Limb (tissue), 2 donors: ENCODE measurements around the gene DHRS7B.
"Not testable (repeated sequence)": the region's sequence is repeated elsewhere in the genome, so short reads cannot be mapped to it uniquely, and the experiment has no call there.

Experiments
- DNase-seq, 2 donors: peaks; one replicate each; pipeline ENCODE4 v3.0.0-alpha.2; 2016; ENCODE audit errors: extremely low spot score in 2 of 2

The DHRS7B gene

GRCh38 chr17:21108651-21109050 lies 18.1 kb upstream of the DHRS7B start:
- no peak for DNase-seq

DNA sequence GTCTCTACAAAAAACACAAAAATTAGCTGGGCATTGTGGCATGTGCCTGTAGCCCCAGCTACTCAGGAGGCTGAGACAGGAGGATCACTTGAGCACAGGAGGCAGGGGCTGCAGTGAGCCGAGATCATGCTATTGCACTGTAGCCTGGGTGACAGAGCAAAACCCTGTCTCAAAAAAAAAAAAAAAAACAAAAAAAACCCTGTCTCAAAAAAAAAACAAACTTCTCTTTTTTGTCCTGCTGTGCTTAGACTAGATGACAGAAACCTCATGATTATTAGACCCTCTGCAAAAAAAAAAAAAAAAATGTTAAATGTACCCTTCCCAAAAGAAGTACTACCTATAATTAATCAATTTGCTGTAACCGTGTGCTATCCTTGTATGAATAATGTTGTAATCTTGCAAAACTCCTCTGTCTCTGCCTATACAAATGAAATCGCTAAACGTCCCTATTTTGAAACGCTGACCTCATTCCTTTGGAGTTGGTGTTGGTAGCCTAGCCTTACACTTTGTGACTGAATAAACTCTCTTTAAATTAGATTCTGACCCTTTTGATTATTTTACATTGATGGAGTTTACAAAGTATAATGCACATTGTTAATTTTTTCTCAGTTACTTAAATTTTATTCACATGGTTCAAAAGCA lies 13.6 kb upstream of the DHRS7B start:
- no peak for DNase-seq

DNA sequence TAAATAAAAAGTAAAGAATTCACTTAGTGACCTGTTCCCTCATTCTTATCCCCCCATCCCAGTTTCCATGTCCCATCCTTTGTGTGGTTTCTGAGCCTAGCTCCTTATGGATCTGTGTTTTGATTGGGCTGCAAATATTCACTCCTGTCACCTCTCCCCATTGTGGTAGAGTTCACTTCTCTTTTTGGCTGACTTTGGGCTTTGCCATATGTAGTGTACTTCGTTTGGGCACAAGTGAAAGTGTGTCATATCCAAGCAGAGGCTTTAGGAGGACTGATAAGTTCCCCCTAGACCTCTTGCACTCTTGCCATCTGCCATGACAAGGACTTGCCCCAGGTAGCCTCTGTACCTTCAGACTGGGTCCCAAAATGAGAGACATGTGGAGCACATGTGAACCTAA lies 13.0 kb upstream of the DHRS7B start:
- no peak for DNase-seq

- not testable (repeated sequence) for DNase-seq
These were observed 12.0 kb upstream of the DHRS7B start for GRCh38 chr17:21114791-21115190.

- DNase-seq, result peak; percentile 63 to 77
These were observed 7.4 kb upstream of the DHRS7B start for GRCh38 chr17:21119247-21119918.

GRCh38 chr17:21119919-21120249 lies 6.9 kb upstream of the DHRS7B start:
- no peak for DNase-seq

- DNase-seq, result no peak
These were observed 2.7 kb upstream of the DHRS7B start for GRCh38 chr17:21124086-21124485.

GRCh38 chr17:21124517-21124916 lies 2.2 kb upstream of the DHRS7B start:
- DNase-seq, result not testable (repeated sequence)

DNA sequence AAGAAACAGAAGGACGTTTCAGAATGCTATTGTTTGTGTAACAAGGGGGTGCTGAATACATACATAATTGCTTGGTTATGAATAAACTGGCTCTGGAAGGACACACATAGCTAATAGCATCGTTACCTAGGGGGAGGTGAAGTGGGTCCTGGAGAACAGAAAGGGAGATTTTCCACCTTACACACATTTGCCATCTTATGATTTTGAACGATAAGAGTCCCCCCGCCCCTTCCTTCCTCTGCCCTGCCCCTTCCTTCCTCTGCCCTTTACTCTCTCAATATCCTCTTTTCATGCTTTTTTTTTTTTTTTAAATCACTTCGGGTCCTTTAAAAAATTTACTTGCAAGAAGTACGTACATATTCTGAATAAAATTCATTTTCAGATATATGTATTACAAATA lies 902 bp upstream of the DHRS7B start:
- no peak for DNase-seq

- DNase-seq, result no peak
These were observed 829 bp downstream of the DHRS7B start for GRCh38 chr17:21127509-21128077.

GRCh38 chr17:21129023-21129681 lies 2.4 kb downstream of the DHRS7B start:
- DNase-seq, result peak; percentile 34 to 51

DNA sequence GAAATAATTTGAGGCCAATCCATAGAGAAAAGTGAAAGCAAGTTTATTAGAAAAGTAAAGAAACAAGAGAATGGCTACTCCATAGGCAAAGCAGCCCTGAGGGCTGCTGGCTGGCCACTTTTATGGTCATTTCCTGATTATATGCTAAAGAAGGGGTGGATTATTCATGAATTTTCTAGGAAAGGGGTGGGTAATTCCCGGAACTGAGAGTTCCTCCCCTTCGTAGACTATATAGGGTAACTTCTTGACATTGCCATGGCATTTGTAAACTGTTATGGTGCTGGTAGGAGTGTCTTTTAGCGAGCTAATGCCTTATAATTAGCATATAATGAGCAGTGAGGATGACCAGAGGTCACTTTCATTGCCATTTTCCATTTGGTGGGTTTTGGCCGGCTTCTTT lies 4.4 kb downstream of the DHRS7B start:
- DNase-seq, result no peak

GRCh38 chr17:21132428-21132827 lies 5.7 kb downstream of the DHRS7B start:
- no peak for DNase-seq

GRCh38 chr17:21134559-21134958 lies 7.8 kb downstream of the DHRS7B start:
- no peak for DNase-seq

- DNase-seq, result no peak
These were observed 14.1 kb downstream of the DHRS7B start for GRCh38 chr17:21140911-21141310.

DNA sequence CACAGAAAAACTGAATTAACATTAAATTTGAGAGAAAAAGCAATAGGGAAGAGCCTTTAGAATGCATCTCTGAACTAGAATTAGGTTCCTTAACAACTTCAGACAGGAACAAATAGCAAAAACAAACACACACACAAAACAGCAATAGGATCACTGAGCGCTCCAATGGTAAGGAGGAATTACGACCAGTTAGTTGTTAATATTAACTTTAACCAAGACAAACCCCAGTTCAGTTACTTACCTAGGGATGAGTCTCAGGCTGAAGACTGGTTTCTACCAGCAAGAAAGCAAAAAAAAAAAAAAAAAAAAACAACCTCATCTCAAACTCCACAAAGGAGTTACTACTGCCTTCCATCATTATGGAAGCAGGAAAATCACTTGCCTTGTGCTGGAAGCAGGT lies 14.6 kb downstream of the DHRS7B start:
- DNase-seq, result no peak

DNA sequence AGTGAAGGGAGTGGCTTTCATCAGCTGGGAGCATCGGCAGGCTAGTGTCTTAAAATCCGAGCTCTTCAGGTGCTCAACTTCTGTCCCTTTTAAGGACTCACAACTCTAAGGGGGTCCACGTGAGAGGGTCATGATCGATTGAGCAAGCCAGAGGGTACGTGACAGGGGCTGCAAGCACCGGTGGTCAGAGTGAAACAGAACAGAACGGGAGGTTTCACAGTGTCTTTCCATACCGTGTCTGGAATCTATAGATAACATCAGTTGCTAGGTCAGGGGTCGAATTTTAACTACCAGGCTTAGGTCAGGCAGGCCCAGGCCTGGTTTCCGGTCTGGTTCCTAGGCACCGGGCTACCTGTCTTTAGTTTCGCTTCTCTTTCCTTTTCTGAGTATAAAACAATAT lies 15.3 kb downstream of the DHRS7B start:
- not testable (repeated sequence) for DNase-seq

- DNase-seq, result no peak
These were observed 16.9 kb downstream of the DHRS7B start for GRCh38 chr17:21143695-21144094.

- not testable (repeated sequence) for DNase-seq
These were observed 17.5 kb downstream of the DHRS7B start for GRCh38 chr17:21144299-21144698.

- no peak for DNase-seq
These were observed 19.7 kb downstream of the DHRS7B start for GRCh38 chr17:21146362-21147015.

- DNase-seq, result no peak
These were observed 22.9 kb downstream of the DHRS7B start for GRCh38 chr17:21149621-21150020.

- DNase-seq, result no peak
These were observed 26.0 kb downstream of the DHRS7B start for GRCh38 chr17:21152731-21153130.
